NCI-H748 treated with DMSO at 0.1 percent for 48 hours (cell line): ENCODE results near the gene COX7A2L.
"Not testable (repeated sequence)": the region's sequence is repeated elsewhere in the genome, so short reads cannot be mapped to it uniquely, and the experiment has no call there.

Experiments
- DNase-seq: peaks from one replicate; lab custom pipeline; 2025; lab: John Stamatoyannopoulos, UW

The COX7A2L gene

GRCh38 chr2:42339191-42339912 is 21.7 kb downstream of the COX7A2L start:
- DNase-seq, result no peak

GRCh38 chr2:42338567-42339190 is 22.3 kb downstream of the COX7A2L start:
- DNase-seq, result no peak

DNA sequence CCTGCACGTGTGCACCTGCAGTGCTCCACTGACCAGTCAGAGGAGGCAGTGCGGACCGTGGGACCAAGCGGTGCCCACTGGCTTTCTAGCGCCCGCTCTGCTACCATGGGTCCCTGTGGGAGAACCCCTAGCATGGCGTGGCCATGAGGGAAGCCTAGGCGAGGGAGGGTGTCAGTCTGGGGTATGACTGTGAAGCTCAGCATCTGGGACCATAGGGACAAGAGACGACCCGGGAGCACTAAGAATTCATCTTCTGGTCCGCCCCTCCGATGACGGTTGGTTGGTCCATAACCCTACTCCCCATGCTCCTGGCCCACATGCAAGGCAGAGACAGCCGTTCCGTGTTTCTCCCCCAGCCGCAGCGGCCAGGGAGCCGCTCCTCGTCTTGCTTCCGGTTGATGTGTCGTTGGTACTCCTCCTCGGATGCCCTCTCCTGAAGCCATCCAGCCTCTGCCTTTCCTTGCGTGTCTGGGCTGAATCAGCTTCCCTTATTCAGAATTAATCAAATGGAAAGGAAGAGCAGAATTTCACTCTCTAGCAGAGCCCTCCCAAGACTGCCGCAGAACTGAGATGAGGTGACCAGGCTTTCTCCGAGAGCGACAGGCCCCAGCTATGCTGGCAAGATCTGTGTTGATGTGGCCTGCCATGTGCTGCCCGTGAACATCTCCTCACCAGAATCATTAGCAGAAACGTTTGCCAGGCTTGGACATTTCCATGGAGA is 23.0 kb downstream of the COX7A2L start:
- DNase-seq, result no peak

DNA sequence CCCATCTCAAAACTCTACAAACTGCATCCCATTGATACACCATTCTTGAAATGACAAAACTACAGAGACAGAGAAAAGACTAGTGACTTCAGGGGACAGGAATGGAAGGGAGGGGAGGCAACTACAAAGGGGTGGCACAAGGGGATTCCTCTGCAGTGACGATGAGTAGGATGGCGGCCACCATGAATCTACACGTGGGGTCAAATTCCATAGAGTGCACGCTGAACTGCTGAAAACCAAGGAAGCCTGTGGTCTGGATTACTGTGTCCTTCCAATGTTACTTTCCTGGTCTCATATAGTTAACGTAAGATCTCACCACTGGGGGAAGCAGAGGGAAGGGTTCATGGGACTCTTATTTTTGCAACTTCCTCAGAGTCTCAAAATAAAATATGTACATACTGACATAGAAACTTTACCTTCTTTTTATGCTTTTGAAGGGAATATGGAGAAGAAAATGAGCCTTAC is 23.6 kb downstream of the COX7A2L start:
- no peak for DNase-seq

GRCh38 chr2:42336361-42336965 is 24.6 kb downstream of the COX7A2L start:
- no peak for DNase-seq

DNA sequence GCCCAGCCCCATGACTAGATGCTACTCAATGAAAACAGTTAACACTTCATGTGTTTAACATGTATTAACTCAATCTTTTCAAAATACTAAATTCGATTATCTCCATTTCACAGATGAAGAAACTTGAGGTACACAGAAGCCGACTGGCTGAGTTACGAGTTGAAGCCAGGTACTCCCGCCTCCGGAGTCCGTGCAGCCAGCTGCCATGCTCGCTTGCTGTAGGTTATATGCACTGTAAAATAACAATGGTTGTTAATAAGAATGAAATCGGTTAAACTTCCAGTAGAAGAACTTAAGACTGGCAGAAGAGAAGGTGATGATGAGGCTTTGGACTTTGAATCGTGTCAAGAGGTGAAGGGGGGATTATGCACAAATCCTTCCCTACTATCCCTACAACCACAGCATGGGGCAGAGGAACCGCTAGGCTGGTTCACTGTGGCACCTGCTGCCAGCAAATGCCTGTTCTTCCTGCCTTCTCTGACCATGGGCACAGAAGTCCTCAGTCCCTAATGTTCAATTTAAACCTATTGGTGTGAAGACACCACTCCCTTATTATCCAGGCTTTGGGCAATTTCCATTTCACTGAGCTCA is 25.4 kb downstream of the COX7A2L start:
- no peak for DNase-seq

GRCh38 chr2:42334865-42335264 is 26.2 kb downstream of the COX7A2L start:
- DNase-seq, result not testable (repeated sequence)

- DNase-seq, result no peak
These were observed 26.8 kb downstream of the COX7A2L start for GRCh38 chr2:42334220-42334619.

DNA sequence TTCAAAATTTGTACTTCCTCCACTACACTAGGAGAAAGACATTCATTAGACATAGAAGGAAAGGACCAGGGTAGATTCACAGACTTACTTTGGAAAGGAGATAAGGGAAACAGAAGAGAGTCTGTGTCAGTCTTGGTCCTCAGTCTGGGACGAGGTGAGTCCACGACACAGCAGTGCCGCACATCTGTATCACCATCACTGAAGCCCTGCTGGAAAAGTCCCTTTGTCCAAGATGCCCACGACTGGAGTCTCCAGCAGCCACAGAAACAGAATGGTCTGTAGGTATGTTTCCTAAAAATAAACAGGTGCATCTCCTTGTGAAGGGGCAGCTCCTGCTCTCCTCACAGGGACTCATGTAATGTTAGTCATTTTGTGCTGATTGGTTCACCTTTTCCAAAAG is 27.4 kb downstream of the COX7A2L start:
- DNase-seq, result no peak

- DNase-seq, result no peak
These were observed 28.4 kb downstream of the COX7A2L start for GRCh38 chr2:42332575-42332974.

DNA sequence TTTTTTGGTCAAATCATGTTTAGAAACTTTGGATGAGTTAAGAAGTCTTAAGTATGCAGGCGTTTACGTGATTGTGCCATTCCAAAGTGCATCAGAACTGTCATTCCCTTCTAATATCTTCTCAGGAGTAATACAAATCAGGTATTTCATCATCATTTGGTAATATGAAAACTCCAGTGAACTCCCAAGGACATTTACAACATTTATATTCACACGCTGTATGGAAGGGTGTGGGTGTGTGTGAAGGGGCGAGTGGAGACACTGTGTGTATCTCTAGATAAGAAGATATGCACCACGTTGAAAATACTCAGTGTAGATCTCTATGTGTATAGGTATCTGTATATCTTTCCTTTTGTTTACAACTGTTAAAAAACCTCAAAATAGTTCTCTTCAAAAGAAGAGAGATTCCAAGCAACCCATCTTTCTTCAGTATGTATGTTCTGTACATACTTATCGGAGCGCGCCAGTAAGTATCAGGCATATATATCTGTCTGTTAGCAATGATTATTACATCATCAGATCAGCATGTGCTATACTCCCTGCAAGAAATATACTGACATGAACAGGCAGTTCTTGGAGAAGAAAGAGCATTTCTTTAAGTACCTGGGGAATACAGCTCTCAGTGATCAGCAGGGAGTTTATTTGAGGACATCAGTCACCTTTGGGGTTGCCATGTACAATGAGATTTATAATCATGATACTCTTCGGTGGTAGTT is 29.3 kb downstream of the COX7A2L start:
- DNase-seq, result no peak

GRCh38 chr2:42329736-42330135 is 31.3 kb downstream of the COX7A2L start:
- no peak for DNase-seq

DNA sequence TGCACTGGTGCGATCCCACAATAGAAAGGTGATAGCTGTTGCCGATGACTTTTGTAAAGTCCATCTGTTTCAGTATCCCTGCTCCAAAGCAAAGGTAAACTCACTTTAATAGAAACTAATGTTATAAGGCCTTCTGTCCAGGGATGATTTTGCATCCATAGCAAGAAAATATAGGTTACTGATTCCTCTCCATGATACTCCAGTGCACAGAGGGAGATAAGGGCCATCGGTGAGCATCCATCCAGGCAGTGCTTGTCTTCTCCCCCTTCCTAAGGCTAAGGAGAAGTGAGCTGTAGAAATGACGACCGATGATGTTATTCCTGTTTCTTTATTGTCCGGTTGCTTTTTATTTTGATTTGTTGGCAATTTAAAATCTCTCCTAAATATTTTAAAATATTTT is 32.1 kb downstream of the COX7A2L start:
- DNase-seq, result no peak

DNA sequence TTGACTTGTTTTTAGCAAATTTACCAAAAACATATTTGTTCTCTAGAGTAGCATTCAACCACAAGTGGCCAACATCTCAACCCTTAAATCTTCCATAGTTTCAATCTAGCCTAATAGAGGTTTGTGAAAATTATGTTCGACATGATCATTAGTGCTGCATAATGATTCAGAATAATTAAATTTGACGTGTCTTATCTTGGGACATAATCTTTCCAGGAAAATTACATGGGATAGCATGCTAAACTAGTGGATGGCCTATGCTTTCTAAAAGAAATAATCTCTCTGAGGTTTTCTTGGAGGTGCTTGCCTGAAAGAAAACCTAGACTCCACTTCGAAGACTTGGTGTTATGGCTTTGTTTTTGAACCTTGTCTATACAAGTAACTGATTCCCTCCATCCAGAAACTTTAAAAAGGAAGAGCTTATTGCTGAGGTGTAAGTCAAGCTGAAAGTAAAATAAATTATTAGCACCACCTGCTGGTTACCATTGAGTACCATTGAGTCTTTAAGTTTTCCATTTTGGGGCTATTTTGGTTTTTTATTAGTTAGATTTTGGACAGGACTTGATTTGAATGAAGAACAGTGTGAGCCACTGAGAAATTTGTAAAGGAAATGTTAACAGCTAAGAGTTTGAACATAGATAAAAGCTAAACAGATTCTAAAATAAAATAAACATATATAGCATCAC is 32.7 kb downstream of the COX7A2L start:
- peak; percentile 14 for DNase-seq

GRCh38 chr2:42327125-42327524 is 33.9 kb downstream of the COX7A2L start:
- DNase-seq, result peak; percentile 22

- DNase-seq, result no peak
These were observed 35.4 kb downstream of the COX7A2L start for GRCh38 chr2:42325609-42326008.

DNA sequence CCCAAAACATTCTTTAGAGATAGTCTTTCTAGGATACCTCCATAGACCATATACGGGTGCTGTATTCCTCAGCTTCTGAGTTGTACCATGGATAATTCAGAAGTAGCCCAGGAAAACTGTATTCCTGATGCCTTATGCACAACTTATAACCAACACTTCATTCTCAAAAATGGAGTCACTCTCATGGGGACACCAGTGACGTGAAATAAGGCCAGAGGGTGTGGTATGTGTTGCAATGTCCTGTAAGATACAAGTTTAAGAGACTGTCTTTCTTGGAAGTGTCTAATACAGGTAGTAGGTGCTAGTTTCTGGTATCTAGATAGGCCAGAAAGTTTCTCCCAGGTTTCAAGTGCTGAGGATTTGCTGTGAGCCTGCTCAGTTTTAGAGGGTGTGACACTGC is 36.1 kb downstream of the COX7A2L start:
- no peak for DNase-seq

GRCh38 chr2:42324244-42324643 is 36.8 kb downstream of the COX7A2L start:
- DNase-seq, result no peak

GRCh38 chr2:42321452-42322064 is 39.5 kb downstream of the COX7A2L start:
- DNase-seq, result no peak

GRCh38 chr2:42319265-42319664 is 41.8 kb downstream of the COX7A2L start:
- no peak for DNase-seq

- no peak for DNase-seq
These were observed 43.1 kb downstream of the COX7A2L start for GRCh38 chr2:42317945-42318344.
